Right ventricle myocardium superior (tissue), 1 donor: ENCODE data around the gene CIDEA. TPM values are rescaled to one million over a fixed set of nuclear protein-coding genes. Genes with fewer than 3 reads are reported as not detected.

ENCODE experiments used
- ATAC-seq: fragments of 200-7000 bp; cut with Tn5 transposase; one replicate; pipeline ENCODE4 v1.9.1; 2020; ENCODE audit warnings: mild to moderate bottlenecking; ENCODE audit not compliant: poor library complexity
- DNase-seq: peaks from one replicate; pipeline ENCODE4 v3.0.0-alpha.2; 2020
- intact Hi-C: fragments of 100-400 bp; cut with DNase I; formaldehyde crosslinking; loops from one replicate; pipeline ENCODE4 v1.11.2; 2022
- total RNA-seq: library from RNA; stranded (reverse); fragmentation: NEBNext Ultra II Directional; extraction: Animal tissue kit (Norgen Biotek cat#: 25700); gene quantifications from one replicate; pipeline ENCODE4 v1.2.1, GENCODE V29; 2021
- donor health status: DM: no; HTN: yes; CAD: no; lungs with severe emphysema.

CIDEA gene
- total RNA-seq, 1 donor from 2014 or later: 0.91 TPM

GRCh38 chr18:12307701-12308385 is 53.7 kb downstream of the CIDEA start, which contains the start of gene TUBB6:
TUBB6 (plus strand) TSS chr18:12308241; CDS start chr18:12308293, 52 bp downstream.
- intact Hi-C loops: no loop called here

GRCh38 chr18:12308386-12309100 is 54.4 kb downstream of the CIDEA start:
- DNase-seq (peak; percentile 93), ATAC-seq (peak; percentile 78)
- intact Hi-C loops: no loop called here

More at GRCh38 chr18:12307701-12308385, 53.7 kb downstream of the CIDEA start, which contains the start of gene TUBB6:
- DNase-seq (peak; percentile 86), ATAC-seq (peak; percentile 82)

- DNase-seq: no peak
- ATAC-seq: no peak
- intact Hi-C loops: loop anchor here (10.0 kb wide), 1 partner anchor 65 kb away; the partner anchor contains the start of gene AFG3L2
Observed at GRCh38 chr18:12309683-12310198, 55.6 kb downstream of the CIDEA start.

GRCh38 chr18:12310762-12311161 is 56.6 kb downstream of the CIDEA start:
- intact Hi-C loops: loop anchor here (10.0 kb wide), 1 partner anchor 64 kb away; the partner anchor contains the start of gene AFG3L2
- DNase-seq (no peak), ATAC-seq (no peak)

- no peak for DNase-seq
- ATAC-seq: no peak
- intact Hi-C loops: loop anchor here (10.0 kb wide), 1 partner anchor 62 kb away; the partner anchor contains the start of gene AFG3L2
Observed at GRCh38 chr18:12312976-12313375, 58.8 kb downstream of the CIDEA start.

- ATAC-seq (no peak), DNase-seq (peak; percentile 24)
- intact Hi-C loops: loop anchor here (10.0 kb wide), 1 partner anchor 61 kb away; the partner anchor contains the start of gene AFG3L2
Observed at GRCh38 chr18:12313530-12314245, 59.5 kb downstream of the CIDEA start.

GRCh38 chr18:12314591-12315305 is 60.6 kb downstream of the CIDEA start:
- DNase-seq (no peak), ATAC-seq (no peak)
- intact Hi-C loops: loop anchor here (5.0 to 10.0 kb wide), 2 partner anchors 32 to 60 kb away; partner anchors contain the start of gene AFG3L2

- intact Hi-C loops: loop anchor here (5.0 to 10.0 kb wide), 2 partner anchors 33 to 59 kb away; partner anchors contain the start of gene AFG3L2
- DNase-seq (no peak), ATAC-seq (peak; percentile 16)
Observed at GRCh38 chr18:12315490-12315889, 61.3 kb downstream of the CIDEA start.

GRCh38 chr18:12315911-12316310 is 61.8 kb downstream of the CIDEA start:
- intact Hi-C loops: loop anchor here (5.0 to 10.0 kb wide), 2 partner anchors 34 to 59 kb away; partner anchors contain the start of gene AFG3L2
- peak; percentile 82 for DNase-seq
- ATAC-seq: peak; percentile 65

- peak; percentile 74 for ATAC-seq
- intact Hi-C loops: loop anchor here (5.0 to 10.0 kb wide), 2 partner anchors 35 to 57 kb away; partner anchors contain the start of gene AFG3L2
- DNase-seq: no peak
Observed at GRCh38 chr18:12317664-12318333, 63.6 kb downstream of the CIDEA start.

- DNase-seq: no peak
- ATAC-seq: peak; percentile 50
- intact Hi-C loops: loop anchor here (5.0 to 10.0 kb wide), 2 partner anchors 36 to 56 kb away; partner anchors contain the start of gene AFG3L2
Observed at GRCh38 chr18:12318334-12318697, 64.2 kb downstream of the CIDEA start.

- intact Hi-C loops: loop anchor here (5.0 to 10.0 kb wide), 2 partner anchors 37 to 56 kb away; partner anchors contain the start of gene AFG3L2
- ATAC-seq (no peak), DNase-seq (no peak)
Observed at GRCh38 chr18:12318857-12319256, 64.7 kb downstream of the CIDEA start.

GRCh38 chr18:12321333-12321732 is 67.2 kb downstream of the CIDEA start:
- no peak for ATAC-seq
- DNase-seq: no peak
- intact Hi-C loops: no loop called here

- intact Hi-C loops: no loop called here
- ATAC-seq (no peak), DNase-seq (no peak)
Observed at GRCh38 chr18:12324991-12325725, 71.0 kb downstream of the CIDEA start.

- intact Hi-C loops: no loop called here
- ATAC-seq (no peak), DNase-seq (no peak)
Observed at GRCh38 chr18:12325726-12326245, 71.6 kb downstream of the CIDEA start.

GRCh38 chr18:12326711-12327460 is 72.7 kb downstream of the CIDEA start:
- DNase-seq (no peak), ATAC-seq (peak; percentile 3)
- intact Hi-C loops: no loop called here
